HG03108 (cell line): ENCODE results near the gene RCAN1.
"Not testable (repeated sequence)": the region's sequence is repeated elsewhere in the genome, so short reads cannot be mapped to it uniquely, and the experiment has no call there.

Experiments used
- ATAC-seq: cut with Tn5 transposase; IDR thresholded peaks from one replicate; pipeline ENCODE4 v1.9.1; 2021; ENCODE audit warnings: moderate library complexity; ENCODE audit not compliant: unreplicated experiment

The RCAN1 gene

GRCh38 chr21:34623516-34623915, 8.6 kb upstream of the RCAN1 start:
- no peak for ATAC-seq

GRCh38 chr21:34621434-34622350, 6.8 kb upstream of the RCAN1 start:
- ATAC-seq = no peak

- no peak for ATAC-seq
These were observed 5.1 kb upstream of the RCAN1 start for GRCh38 chr21:34619841-34620665.

GRCh38 chr21:34618941-34619340, 4.0 kb upstream of the RCAN1 start:
- no peak for ATAC-seq

GRCh38 chr21:34617753-34618339, 2.9 kb upstream of the RCAN1 start:
- no peak for ATAC-seq

- ATAC-seq = no peak
These were observed 538 bp upstream of the RCAN1 start for GRCh38 chr21:34615487-34615814.

- no peak for ATAC-seq
These were observed 960 bp downstream of the RCAN1 start for GRCh38 chr21:34613679-34614627.

GRCh38 chr21:34612557-34612956, 2.4 kb downstream of the RCAN1 start:
- ATAC-seq = no peak

- ATAC-seq = no peak
These were observed 2.9 kb downstream of the RCAN1 start for GRCh38 chr21:34612056-34612455.

GRCh38 chr21:34611528-34611927, 3.4 kb downstream of the RCAN1 start:
- no peak for ATAC-seq

- ATAC-seq = no peak
These were observed 4.9 kb downstream of the RCAN1 start for GRCh38 chr21:34609933-34610549.

GRCh38 chr21:34609244-34609932, 5.5 kb downstream of the RCAN1 start:
- ATAC-seq = no peak

- ATAC-seq = not testable (repeated sequence)
These were observed 7.5 kb downstream of the RCAN1 start for GRCh38 chr21:34607376-34607775.

GRCh38 chr21:34606621-34607020, 8.3 kb downstream of the RCAN1 start:
- ATAC-seq = no peak

GRCh38 chr21:34606051-34606450, 8.9 kb downstream of the RCAN1 start:
- no peak for ATAC-seq

GRCh38 chr21:34604956-34605355, 10.0 kb downstream of the RCAN1 start:
- not testable (repeated sequence) for ATAC-seq

- no peak for ATAC-seq
These were observed 10.4 kb downstream of the RCAN1 start for GRCh38 chr21:34604556-34604955.

- ATAC-seq = no peak
These were observed 11.2 kb downstream of the RCAN1 start for GRCh38 chr21:34603710-34604057.

- no peak for ATAC-seq
These were observed 11.8 kb downstream of the RCAN1 start for GRCh38 chr21:34603002-34603709.
